AG04450 (cell line): Measurements from ENCODE around the gene DSTN. TPM values are rescaled to one million over a fixed set of nuclear protein-coding genes. Genes with fewer than 3 reads are reported as not detected.

Experiments used
- CTCF ChIA-PET: fragments of 300-600, 350-600 bp; formaldehyde crosslinking; extraction: SDS; loops from one replicate; lab custom pipeline; 2022; ENCODE audit warnings: antibody characterized with exemption, inconsistent platforms; lab: Charles Lee
- POLR2A ChIA-PET: fragments of 350-600 bp; formaldehyde crosslinking; extraction: SDS; loops from one replicate; lab custom pipeline; 2021; ENCODE audit warnings: antibody characterized with exemption, inconsistent platforms; lab: Yijun Ruan, JAX
- DNase-seq: peaks from one replicate; pipeline ENCODE4 v3.0.0-alpha.2; 2011; ENCODE audit warnings: low read depth, low spot score
- H3K27ac ChIP-seq: one replicate; pipeline ENCODE4 v1.5.1; 2012; ENCODE audit warnings: low read depth, low read length, control low read depth
- H3K27me3 ChIP-seq: one replicate; pipeline ENCODE4 v1.6.0; 2012; ENCODE audit warnings: low read length; ENCODE audit not compliant: control insufficient read depth, insufficient read depth
- H3K4me3 ChIP-seq: 2 replicates; pipeline ENCODE4 v1.5.1; 2011; ENCODE audit warnings: mild to moderate bottlenecking, low read depth, low read length, control low read depth
- H3K9me3 ChIP-seq: 2 replicates; pipeline ENCODE4 v1.5.1; 2012; ENCODE audit warnings: low read length; ENCODE audit not compliant: control insufficient read depth, insufficient read depth
- polyA plus RNA-seq: library from polyadenylated mRNA; depleted of rRNA; stranded (reverse); fragments of >200 nt; gene quantifications from 2 replicates; pipeline ENCODE4 v1.2.3, GENCODE V29; 2011
- TF ChIP-seq, protein P1 (sequence below): IDR thresholded peaks from 2 replicates; pipeline ENCODE4 v1.5.1; 2011; ENCODE audit warnings: low read depth, low read length, control low read depth, inconsistent platforms

Gene DSTN
- polyA plus RNA-seq, 1 experiment = 414 TPM

DNA sequence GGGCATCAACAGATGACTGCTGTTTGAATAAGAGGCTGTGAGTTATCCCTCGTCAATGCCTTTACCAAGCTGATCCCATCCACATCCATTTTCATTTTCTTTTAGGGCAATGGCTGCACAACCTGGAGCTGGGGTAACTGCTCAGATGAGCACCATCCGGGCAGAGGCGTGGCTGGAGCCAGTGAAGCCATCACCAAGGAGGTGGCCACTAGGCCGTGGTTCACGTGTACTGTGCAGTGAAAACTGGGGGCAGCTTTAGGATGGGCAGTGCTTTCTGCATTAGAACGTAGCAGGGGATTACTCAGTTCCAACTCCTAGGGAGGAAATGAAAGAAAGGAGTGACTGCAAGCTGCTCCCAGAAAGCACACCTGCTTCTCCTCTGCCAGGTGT, 60.9 kb downstream of the DSTN start:
- H3K9me3 ChIP-seq = no peaks in the 10 kb centered on the region; the same call in 1 of the 2 replicates
- POLR2A ChIA-PET = no interaction called here
- CTCF ChIA-PET = interaction anchor here (1.2 to 1.7 kb wide), 3 partner anchors 9 to 308 kb away, joined by 3 to 6 read pairs (median 6); no protein-coding TSS in a partner anchor
- TF ChIP-seq, protein P1, sequence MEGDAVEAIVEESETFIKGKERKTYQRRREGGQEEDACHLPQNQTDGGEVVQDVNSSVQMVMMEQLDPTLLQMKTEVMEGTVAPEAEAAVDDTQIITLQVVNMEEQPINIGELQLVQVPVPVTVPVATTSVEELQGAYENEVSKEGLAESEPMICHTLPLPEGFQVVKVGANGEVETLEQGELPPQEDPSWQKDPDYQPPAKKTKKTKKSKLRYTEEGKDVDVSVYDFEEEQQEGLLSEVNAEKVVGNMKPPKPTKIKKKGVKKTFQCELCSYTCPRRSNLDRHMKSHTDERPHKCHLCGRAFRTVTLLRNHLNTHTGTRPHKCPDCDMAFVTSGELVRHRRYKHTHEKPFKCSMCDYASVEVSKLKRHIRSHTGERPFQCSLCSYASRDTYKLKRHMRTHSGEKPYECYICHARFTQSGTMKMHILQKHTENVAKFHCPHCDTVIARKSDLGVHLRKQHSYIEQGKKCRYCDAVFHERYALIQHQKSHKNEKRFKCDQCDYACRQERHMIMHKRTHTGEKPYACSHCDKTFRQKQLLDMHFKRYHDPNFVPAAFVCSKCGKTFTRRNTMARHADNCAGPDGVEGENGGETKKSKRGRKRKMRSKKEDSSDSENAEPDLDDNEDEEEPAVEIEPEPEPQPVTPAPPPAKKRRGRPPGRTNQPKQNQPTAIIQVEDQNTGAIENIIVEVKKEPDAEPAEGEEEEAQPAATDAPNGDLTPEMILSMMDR = no peak
- H3K4me3 ChIP-seq = no peak overlapping the region
- no peak overlapping the region for H3K27ac ChIP-seq
- no peak for DNase-seq
- no peaks in the 10 kb centered on the region for H3K27me3 ChIP-seq

DNA sequence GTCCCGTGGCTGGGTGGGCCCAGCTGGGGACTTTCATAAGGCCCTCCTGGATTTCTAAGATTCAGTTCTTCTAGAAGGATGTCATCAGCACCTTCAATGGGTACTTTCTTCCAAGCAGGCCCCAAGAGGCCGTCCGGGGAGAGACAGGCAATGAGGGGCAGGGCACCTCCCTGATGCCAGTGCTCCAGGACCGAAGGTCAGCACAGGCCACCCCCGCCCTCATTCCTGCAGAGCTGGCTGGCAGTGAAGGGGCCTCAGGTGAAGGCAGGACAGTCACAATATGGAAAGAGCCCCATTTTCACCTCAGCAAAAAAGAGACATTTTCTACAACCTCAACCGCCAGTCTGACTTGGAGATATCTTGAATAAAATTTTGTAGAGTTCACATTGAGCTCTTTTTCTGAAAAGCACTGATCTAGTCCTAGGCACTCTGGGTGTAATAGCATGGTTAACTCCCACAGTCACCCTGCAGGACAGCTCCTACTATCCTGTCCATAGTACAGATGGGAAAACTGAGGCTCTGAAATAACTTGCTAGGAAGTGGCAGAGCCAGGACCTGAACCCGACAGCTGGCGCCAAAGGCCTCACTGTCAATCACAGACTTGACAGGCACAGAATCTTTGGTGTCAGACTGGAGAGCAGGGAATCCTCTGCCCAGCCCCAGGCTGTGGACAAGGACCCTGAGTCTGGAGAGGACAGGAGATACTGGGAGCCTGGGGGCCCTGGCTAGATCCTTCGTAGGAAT, 61.9 kb downstream of the DSTN start:
- CTCF ChIA-PET = interaction anchor here (1.0 to 1.7 kb wide), 3 partner anchors 10 to 307 kb away, joined by 3 to 6 read pairs (median 6); no protein-coding TSS in a partner anchor
- POLR2A ChIA-PET = interaction anchor here (1.0 kb wide), 1 partner anchor 307 kb away, joined by 3 read pairs; no protein-coding TSS in a partner anchor
- TF ChIP-seq, protein P1 = no peak

GRCh38 chr20:17633221-17633849, 63.5 kb downstream of the DSTN start:
- POLR2A ChIA-PET = interaction anchor here (0.8 kb wide), 1 partner anchor 49 kb away, joined by 3 read pairs; the partner anchor contains the start of gene RRBP1
- CTCF ChIA-PET = interaction anchor here (1.0 kb wide), 1 partner anchor 265 kb away, joined by 3 read pairs; no protein-coding TSS in a partner anchor
- Histone ChIP-seq H3K4me3 (no peak overlapping the region), H3K9me3 (no peaks in the 10 kb centered on the region), H3K27ac (no peak overlapping the region), H3K27me3 (no peaks in the 10 kb centered on the region)
- TF ChIP-seq, protein P1 = no peak
- DNase-seq = no peak

More for the DNA sequence above, 61.9 kb downstream of the DSTN start:
- H3K27me3 ChIP-seq = no peaks in the 10 kb centered on the region
- no peak overlapping the region for H3K4me3 ChIP-seq
- DNase-seq = no peak
- H3K9me3 ChIP-seq = no peaks in the 10 kb centered on the region; the same call in 1 of the 2 replicates
- H3K27ac ChIP-seq = peak overlapping the region; percentile 31

DNA sequence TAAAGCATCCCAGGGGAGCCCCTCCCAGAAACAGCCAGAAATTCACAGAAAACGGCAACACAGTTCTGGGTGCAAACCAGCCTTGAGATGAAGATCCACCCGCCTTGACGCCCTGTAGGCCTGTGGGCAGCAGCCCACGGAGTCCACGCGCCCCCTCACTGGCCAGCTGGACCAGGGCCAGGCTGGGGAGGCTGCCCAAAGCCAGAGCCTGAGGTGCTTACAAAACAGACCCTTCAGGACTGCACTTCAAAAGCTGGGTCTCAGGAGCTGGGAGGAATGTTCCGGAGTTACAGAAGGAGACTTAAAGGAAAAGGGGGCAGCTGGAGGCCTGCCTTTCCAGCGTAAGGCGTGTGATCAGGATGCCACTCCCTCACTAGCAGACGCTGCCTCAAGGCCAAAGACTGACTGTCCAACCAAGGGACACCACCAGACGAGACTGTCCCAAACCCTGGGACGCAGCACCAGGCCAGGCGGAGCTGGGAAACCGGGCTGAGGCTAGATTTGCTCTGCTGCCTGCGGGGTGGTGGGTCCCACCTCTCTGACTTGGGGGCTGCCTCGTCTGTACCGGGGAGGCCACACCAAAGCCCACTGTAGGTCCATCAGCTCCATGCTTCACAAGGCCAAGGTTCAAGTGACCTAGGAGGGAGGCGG, 64.1 kb downstream of the DSTN start:
- ChIA-PET POLR2A (interaction anchor here (0.6 to 0.8 kb wide), 2 partner anchors 48 to 323 kb away, joined by 3 to 5 read pairs; partner anchors contain the start of gene RRBP1), CTCF (interaction anchor here (1.0 to 1.1 kb wide), 2 partner anchors 129 to 264 kb away, joined by 3 read pairs; no protein-coding TSS in a partner anchor)

More for the DNA sequence above, 64.1 kb downstream of the DSTN start:
- H3K27ac ChIP-seq = peak overlapping the region; percentile 21
- no peaks in the 10 kb centered on the region for H3K9me3 ChIP-seq
- no peak for DNase-seq
- no peak overlapping the region for H3K4me3 ChIP-seq
- TF ChIP-seq, protein P1 = no peak
- no peaks in the 10 kb centered on the region for H3K27me3 ChIP-seq
